ENCODE data around the gene PLCB1.
"Not testable (repeated sequence)": the region's sequence is repeated elsewhere in the genome, so short reads cannot be mapped to it uniquely, and the experiment has no call there.

Gene PLCB1

DNA sequence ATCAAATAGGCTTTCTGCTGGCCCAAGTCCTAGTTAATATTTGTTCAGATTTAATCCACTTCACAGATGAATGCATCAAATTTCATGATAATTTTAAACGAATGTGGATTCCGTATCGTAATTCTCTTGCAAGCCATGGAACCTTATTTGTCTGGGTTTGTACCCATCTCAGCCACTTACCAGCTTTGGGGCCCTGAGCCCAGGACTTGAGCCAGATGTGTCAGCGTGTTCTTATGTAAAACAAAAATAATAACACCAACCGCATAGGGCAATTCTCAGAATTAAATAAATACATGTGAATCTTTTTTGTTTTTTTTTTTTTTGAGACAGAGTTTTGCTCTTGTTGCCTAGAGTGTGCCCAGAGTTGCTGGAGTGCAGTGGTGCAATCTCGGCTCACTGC, 654.3 kb downstream of the PLCB1 start:
- DNase-seq (ENCODE audit: low read depth in 2 of 2), result no peak

DNA sequence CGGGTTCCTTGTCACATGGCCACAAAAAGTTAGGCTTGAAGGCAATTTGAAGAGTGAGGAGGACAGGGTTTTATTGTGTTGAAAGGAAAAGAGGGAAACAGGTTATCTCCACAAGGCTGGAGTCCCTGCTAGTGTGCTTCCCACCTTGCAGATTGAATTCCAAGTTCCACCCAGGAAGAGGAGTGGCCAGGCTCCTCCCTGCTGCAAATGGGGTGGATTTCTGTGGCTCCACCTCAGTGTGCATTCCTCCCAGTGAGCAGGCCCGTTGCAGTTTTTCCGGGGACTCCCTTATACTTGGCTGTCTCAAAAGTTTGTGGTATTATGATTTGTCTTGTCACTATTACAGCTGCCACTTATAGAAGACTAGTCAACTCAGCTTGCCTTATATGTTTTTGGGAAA, 655.0 kb downstream of the PLCB1 start:
- DNase-seq (ENCODE audit: low read depth in 2 of 2), result no peak

DNA sequence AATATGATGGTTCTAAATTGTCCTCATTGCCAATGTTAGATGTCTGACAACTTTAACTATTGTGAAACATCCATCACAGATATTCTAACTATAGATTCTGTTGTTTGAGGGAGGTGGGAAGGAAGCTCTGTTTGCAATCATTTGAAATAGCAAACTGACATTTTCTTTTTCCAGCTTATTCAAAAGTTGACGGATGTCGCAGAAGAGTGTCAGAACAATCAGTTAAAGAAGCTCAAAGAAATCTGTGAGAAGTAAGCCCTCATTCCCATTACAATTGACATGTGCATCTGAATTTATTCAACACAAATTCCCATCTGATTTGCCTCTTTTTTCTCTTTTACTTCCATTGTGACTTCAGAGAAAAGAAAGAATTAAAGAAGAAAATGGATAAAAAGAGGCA, 656.2 kb downstream of the PLCB1 start:
- no peak for DNase-seq (ENCODE audit: low read depth in 2 of 2)

GRCh38 chr20:8788831-8789230, 656.8 kb downstream of the PLCB1 start:
- DNase-seq (ENCODE audit: low read depth in 2 of 2), result no peak

DNA sequence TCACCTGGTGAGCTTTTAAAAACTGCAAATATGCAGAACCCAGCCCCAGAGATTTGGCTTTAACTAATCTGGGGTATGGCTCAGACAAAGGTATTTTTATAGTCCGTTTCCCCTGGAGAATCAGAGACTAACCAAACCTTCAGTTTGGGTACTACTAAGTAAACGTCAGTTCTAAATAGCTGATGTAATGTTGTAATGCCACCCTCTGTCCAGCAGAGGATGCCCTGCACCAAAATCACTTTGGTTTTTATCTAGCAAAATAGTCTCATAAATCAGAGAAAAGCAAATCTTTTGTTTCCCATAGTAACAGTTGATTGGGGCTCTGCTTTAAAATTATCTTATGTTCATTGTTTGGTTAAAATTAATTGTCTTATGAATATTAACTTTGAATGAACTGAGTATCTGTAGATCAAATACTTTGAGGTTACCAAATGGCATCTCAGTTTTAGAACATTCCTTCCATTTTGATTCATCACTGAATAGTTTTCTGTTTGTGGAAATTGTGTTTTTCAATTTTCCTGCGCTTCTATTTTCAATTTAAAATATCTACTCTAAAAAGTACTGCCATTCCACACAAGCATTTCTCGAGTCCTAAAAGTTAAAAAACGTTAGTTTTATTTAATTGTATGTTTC, 658.5 kb downstream of the PLCB1 start:
- DNase-seq (ENCODE audit: low read depth in 2 of 2), result no peak

DNA sequence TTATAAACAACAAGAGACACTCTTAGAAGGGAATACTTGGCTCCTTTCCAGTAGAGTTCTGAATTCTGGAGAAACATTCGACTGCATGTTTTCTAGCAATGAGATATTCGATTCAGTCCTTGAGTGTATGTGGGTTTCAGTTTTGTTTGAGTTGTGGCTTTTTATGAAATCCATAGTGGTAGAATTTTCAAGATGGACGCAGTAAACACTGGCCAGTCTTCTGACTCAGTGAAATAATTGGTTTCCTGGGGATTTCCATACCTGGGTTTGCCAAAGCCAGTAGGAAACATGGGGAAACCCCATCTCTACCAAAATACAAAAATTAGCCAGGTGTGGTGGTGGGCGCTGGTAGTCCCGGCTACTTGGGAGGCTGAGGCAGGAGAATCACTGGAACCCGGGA, 663.3 kb downstream of the PLCB1 start:
- no peak for DNase-seq (ENCODE audit: low read depth in 2 of 2)

- no peak for DNase-seq (ENCODE audit: low read depth in 2 of 2)
Observed at GRCh38 chr20:8796088-8796660, 664.1 kb downstream of the PLCB1 start.

DNA sequence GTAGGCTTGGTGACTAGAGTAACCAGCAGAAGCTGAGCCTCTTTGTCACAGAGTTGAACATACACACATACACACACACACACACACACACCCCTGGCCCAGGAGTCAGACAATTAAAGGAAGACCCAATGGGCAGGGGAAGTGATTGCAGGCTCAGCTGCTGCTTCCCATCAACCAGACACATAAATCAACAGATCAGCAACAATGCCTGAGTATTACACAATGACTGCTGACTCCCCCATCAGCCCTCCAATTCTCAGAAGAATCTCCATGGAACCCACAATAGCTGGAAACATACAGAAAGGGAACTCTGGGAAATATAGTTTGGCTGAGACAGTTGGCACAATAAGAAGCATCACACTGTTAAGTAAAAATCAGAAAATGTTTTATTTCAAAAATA, 666.4 kb downstream of the PLCB1 start:
- DNase-seq (ENCODE audit: low read depth in 2 of 2), result no peak

DNA sequence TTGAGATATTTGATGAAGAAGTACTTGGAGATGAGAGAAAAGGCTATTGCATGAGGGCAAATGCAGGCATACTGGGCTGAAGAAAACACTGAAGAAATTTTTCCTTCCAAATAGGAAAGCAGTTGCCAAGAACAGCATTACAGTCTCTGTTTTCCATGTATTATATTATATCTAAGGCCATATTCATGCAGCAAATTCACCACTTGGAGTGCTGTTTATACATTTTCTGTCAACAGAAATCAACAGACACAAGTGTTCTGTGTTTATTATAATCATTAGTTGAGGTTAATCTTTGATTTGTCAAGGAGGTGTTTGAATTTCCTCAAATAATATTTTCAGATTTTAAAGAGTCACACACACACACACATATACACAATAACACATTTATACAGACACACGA, 668.0 kb downstream of the PLCB1 start:
- no peak for DNase-seq (ENCODE audit: low read depth in 2 of 2)

DNA sequence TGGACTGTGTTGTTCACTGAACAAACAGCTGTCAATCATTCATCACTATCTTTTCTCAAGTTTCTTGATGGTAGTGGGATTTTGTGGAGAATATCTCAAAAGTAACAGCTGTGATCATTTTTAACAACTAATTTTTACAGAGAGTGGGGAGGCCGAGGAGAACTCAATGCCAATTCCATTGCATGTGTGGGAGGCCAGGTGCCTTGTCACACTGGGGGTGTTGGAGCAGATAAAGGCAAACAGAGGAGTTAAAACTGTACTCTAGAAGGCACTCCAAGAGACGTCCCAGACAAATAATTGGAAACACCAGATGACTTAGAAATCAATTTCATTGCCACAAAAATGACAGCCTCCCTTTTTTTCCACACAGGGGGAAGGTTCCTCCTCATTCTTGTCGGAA, 669.6 kb downstream of the PLCB1 start:
- DNase-seq (ENCODE audit: low read depth in 2 of 2), result no peak

GRCh38 chr20:8803065-8803464, 671.0 kb downstream of the PLCB1 start:
- DNase-seq (ENCODE audit: low read depth in 2 of 2), result no peak

DNA sequence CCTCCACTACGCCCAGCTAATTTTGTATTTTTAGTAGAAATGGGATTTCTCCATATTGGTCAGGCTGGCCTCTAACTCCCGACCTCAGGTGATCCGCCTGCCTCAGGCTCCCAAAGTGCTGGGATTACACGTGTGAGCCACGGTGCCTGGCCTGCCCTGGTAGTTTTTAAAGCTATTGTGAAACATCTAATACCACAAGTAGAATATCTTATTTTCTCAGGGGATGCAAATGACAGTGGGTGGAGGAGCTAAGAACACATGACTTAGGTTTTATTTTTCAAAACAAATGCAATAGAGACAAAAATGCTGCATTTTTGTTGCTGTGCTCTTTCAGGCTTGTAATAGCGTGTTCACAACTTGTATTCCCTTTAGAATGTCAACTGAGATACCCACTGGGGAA, 671.9 kb downstream of the PLCB1 start:
- no peak for DNase-seq (ENCODE audit: low read depth in 2 of 2)

DNA sequence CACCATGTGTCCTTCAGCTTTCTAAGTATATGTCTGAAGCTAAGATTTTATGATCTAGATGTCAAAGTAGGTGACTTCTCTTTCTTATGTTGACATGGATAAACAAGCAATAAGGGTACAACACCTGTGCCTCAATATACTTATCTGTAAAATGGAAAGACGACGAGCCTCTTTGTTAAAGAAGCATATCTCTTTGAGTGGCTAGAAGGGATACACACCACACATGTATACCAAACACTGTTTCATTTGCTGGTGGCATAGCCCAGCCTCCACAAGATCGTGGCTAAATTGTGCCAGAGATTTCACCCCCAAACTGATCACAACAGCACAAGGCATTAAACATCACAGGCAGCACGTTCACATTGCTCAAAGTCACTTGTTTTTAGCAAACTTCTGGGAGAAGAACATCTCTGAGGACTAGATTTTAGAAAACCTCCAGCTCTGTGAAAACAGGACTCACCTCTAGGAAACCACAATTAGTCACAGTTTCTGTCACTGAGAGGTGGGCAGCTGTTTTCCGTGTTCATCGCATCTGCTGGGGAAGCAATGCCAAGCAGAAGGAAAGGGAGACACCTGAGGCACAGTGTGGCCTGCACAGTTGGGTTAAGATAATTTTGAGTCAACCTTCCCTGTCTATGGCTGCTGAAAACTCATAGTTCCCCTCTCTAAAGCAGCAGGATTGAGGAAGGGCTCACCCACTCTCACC, 673.8 kb downstream of the PLCB1 start:
- DNase-seq (ENCODE audit: low read depth in 2 of 2), result no peak

- no peak for DNase-seq (ENCODE audit: low read depth in 2 of 2)
Observed at GRCh38 chr20:8807480-8808201, 675.6 kb downstream of the PLCB1 start.

- no peak for DNase-seq (ENCODE audit: low read depth in 2 of 2)
Observed at GRCh38 chr20:8808202-8808535, 676.1 kb downstream of the PLCB1 start.

DNA sequence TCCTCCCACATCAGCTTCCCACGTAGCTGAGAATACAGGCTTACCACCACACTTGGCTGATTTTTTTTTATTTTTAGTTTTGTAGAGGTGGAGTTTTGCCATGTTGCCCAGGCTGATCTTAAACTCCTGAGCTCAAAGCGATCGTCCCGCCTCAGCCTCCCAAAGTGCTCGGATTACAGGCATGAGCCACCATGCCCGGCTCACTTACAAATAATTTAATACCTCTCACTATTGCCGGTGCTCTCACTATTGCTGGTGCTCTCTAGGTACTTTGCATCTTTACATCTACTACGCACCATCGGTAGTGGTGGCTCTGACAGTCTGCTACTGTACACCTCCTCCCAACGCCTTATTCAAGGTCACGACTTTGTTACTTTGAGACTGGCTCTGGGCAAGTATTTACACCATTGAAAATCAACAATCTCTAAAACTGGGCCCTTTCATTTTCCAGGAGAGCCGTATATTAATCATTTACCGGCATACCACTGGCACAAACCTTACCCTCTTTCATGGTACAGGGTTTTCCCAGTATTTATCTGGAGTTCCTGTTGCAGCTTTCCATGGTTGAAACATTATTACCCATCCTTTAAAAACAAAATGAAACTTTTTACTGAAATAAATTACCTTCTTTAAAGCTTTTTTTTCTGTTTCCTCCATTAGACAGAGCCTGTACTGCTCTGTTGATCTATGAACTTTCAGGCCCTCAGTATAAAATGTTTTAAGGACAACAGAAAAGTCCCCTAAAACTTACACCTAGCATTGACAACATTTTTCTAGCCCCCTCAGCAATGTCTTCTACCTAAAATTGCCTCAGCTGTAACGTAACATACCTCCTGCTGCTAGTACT, 677.3 kb downstream of the PLCB1 start:
- DNase-seq (ENCODE audit: low read depth in 2 of 2), result no peak

GRCh38 chr20:8811801-8812594, 679.9 kb downstream of the PLCB1 start:
- DNase-seq (ENCODE audit: low read depth in 2 of 2), result no peak

- DNase-seq (ENCODE audit: low read depth in 2 of 2), result no peak
Observed at GRCh38 chr20:8812817-8813216, 680.8 kb downstream of the PLCB1 start.

DNA sequence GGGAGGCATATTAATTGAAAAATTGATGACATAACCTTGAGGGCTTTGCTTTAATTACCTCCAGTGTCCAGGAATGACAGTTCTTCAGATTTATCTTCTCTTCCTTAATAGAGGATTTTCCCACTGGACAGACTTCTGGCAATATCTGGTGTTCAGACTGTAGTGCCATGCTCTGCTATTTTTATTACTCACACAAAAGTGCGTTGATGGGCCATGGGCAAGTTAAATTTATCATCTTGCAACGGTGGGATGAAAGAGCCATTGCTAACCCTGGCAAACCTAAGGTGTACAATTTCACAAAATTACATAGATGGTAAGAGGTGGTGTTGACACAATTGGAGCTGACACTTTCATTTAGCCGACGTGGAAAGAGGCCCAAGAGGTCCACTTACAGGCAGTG, 683.1 kb downstream of the PLCB1 start:
- DNase-seq (ENCODE audit: low read depth in 2 of 2), result no peak

- no peak for DNase-seq (ENCODE audit: low read depth in 2 of 2)
Observed at GRCh38 chr20:8829256-8829655, 697.2 kb downstream of the PLCB1 start.

- not testable (repeated sequence) for DNase-seq (ENCODE audit: low read depth in 2 of 2)
Observed at GRCh38 chr20:8834294-8834693, 702.2 kb downstream of the PLCB1 start.

Measured in stimulated activated CD4-positive, alpha-beta T cell treated with anti-CD3 and anti-CD28 coated beads, Interleukin-15, amount 100 ng/mL, for 48 hours (primary cell).